SK-MEL-5 (cell line): ENCODE data around the gene ZNF816. TPM values are rescaled to one million over a fixed set of nuclear protein-coding genes. Genes with fewer than 3 reads are reported as not detected.

ENCODE experiments used
- DNase-seq: peaks from one replicate; pipeline ENCODE4 v3.0.0-alpha.2; 2016; ENCODE audit warnings: low read depth, low spot score
- in situ Hi-C: cut with HindIII; loops from 2 replicates; pipeline ENCODE4 v1.10.0; 2016; ENCODE audit warnings: low sequenced_read_pairs, high pct_unique_total_duplicates, low pct_unique_long_range_greater_than_20kb
- polyA plus RNA-seq, 2 experiments: library from polyadenylated mRNA; depleted of rRNA; stranded (reverse); fragments of >200 nt; gene quantifications; 2 replicates each; pipeline ENCODE4 v1.2.3, GENCODE V29; 2015
- total RNA-seq: library from RNA; depleted of rRNA; stranded (reverse); fragments of >200 nt; shearing (Covaris generic); gene quantifications from 2 replicates; pipeline ENCODE4 v1.2.3, GENCODE V29; 2014; rRNA removed

Gene ZNF816
- total RNA-seq, result 9.0 and 9.1 TPM in 2 replicates
- polyA plus RNA-seq (2015; cell fraction: cytosol; rRNA removed), result 3.0 and 3.4 TPM in 2 replicates
- 2.8 and 4.8 TPM in 2 replicates for polyA plus RNA-seq (2015; cell fraction: nucleus; rRNA removed)

- DNase-seq, result peak; percentile 89
- in situ Hi-C loops, result no loop called here
Observed at GRCh38 chr19:52962394-52963246, at the start of gene ZNF816. ZNF816 (minus strand) TSS chr19:52962881; CDS start chr19:52956089, 6,792 bp downstream.

- no peak for DNase-seq
Observed at GRCh38 chr19:53012006-53012405, 49.3 kb upstream of the ZNF816 start.

GRCh38 chr19:53010494-53010893 is 47.8 kb upstream of the ZNF816 start:
- DNase-seq, result no peak
- in situ Hi-C loops, result no loop called here

More at GRCh38 chr19:53012006-53012405, 49.3 kb upstream of the ZNF816 start:
- in situ Hi-C loops, result no loop called here

DNA sequence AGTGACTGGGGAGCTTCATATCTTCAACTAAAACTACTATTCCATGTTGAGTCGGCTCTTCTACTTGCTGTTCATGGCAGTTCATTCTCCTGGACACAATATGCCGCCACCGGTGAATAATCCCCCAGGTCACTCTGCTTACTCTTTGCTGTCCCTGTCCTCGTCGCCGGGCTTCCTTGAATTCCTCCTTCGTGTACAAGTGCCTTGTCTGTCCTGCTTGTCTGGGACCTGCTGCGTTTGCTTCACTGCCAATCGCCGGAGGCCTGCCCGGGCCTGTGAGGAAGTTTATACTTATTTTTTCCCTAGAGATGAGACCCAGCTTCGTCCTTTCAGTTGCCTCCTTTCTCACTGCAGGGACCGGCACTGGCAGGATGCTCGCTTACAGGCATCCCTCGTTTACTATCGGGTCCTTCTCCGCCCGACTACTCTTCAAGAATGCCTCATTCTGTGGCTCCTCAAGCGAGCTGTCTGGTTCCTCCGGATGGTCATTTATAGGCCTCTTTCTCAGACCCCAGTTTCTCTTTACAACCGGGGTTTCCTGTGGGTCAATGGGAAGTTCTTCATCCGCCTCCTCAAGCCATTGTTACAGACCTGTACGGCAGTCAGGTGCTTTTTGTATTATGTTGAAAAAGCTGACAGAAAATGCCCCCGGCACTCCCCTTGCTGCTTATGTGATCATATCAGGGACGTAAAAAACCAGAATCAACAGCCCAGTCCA is 45.5 kb upstream of the ZNF816 start:
- DNase-seq, result no peak
- in situ Hi-C loops, result no loop called here

GRCh38 chr19:53007606-53008005 is 44.9 kb upstream of the ZNF816 start:
- no peak for DNase-seq
- in situ Hi-C loops, result no loop called here

- DNase-seq, result no peak
- in situ Hi-C loops, result no loop called here
Observed at GRCh38 chr19:53007200-53007599, 44.5 kb upstream of the ZNF816 start.

DNA sequence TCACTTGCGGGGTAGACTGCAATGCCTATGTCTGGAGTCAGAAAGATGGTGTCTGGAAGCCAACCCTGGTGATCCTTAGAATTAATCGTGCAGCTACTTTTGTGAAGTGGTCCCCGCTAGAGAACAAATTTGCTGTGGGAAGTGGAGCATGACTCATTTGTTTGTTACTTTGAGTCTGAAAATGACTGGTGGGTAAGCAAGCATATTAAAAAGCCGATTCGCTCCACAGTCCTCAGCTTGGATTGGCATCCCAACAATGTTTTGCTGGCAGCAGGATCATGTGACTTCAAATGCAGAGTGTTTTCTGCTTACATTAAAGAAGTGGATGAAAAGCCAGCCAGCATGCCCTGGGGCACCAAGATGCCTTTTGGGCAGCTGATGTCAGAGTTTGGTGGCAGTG is 41.6 kb upstream of the ZNF816 start:
- DNase-seq, result no peak
- in situ Hi-C loops, result no loop called here

DNA sequence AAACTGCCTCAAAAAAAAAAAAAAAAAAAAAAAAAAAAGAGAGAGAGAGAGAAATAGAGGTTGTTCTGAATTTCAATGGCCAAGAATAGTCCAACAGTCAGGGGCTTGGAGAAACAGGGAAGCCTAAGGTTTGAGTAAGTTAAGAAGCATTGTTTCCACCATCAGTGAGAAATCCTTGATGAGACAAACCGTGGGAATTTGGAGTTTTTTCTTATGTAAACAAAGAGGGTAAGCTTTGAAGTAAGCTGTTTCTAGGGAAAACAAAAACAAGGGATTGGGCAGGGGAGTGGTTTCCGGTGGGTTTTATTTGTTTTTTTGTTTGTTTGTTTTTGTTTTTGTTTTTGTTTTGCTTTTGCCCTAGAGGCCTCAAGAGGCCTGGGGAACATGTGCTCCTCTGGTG is 39.8 kb upstream of the ZNF816 start:
- DNase-seq, result no peak
- in situ Hi-C loops, result no loop called here

GRCh38 chr19:52997975-52998374 is 35.3 kb upstream of the ZNF816 start:
- no peak for DNase-seq
- in situ Hi-C loops, result no loop called here

DNA sequence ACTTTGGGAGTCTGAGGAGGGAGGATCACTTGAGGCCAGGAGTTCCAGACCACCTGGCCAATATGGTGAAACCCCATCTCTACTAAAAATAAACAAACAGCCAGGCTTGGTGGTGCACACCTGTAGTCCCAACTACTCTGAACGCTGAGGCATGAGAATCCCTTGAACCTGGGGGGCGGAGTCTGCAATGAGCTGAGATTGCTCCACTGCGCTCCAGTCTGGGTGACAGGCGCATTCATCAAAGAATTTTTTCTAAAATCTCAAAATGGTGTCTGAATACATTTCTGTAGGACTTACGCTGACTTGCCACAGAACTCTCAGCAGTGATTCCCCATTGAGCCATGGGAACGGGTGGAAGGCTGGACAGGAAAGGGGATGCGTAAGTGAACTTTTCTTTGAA is 33.0 kb upstream of the ZNF816 start:
- DNase-seq, result no peak
- in situ Hi-C loops, result no loop called here

DNA sequence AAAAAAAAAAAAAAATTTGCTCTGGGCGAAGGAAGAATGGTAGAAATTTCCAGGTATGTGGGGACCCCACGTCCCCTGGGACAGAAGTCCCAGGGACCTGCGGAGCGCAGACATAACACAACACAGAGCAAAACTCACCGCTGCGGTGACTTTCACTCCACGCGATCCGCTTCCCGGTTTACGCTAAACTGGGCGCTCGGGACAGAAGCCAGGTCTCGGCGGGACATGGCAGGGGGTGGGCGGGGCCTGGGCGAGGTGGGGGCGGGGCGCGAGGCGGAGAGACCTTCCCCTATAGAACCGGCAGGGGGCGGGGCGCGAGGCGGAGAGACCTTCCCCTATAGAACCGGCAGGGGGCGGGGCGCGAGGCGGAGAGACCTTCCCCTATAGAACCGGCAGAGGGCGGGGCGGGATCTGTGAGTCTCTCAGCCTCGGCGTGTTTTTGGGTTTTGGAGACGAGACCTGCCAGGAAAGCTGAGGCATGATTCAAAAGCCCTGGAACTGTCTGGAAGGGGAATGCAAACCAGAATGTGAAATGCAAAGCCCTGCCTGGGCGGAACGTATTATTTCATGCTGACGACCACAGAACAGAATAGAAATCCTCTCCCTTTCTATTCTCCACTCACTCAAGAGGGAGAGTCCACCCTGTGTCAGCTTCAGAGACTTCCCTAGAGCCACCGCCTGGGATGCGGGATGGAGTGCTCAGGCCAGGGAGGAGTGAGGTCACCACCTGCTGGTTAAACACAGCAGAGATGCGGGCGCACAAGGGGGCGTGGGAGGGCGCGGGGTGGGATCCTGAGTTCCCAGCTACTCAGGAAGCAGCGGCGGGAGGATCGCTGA is 30.9 kb upstream of the ZNF816 start:
- in situ Hi-C loops, result no loop called here
- DNase-seq, result peak; percentile 48

DNA sequence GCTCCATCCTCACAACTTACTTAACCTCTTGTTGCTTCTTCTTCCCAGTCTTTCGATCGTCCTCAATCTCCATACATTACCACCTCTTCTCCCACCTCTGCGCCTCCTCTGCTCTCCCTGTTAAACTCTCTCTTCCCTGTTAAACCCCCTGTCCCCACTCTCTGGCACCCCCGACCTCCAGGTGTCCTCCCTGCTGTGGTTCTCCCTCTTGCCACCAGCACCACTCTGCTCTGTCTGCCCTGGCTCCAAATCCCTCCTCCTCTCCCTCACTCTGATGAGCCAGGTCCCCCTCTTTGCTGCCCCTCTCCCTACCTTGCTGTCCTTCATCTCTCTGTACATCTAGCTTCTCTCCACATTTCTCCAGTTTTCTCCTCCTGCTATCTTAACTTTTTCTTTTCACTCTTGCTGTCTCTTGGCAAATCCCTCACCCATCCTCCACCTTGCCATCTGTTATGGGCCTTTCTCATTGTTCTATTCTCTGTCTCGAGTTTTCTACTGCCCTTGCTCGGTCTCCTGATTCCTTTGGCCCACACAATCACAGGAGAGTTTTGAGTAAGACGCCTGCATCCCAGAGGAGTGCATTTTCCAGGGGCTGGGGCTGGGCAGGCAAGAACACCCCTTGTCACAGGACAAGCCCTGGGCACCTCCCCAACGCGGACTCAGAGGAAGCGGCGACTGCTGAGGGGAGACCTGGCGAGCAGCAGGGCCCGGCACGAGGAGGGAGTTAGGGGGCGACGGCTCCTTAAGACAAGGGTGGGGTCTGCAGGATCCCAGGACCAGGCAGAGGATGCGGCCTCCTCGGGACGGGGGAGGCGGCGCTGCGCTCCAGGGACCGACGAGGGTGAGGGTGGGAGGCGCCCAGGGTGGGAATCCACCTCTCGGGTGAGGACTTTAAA is 29.7 kb upstream of the ZNF816 start:
- in situ Hi-C loops, result no loop called here
- no peak for DNase-seq

GRCh38 chr19:52991484-52991883 is 28.8 kb upstream of the ZNF816 start:
- peak; percentile 19 for DNase-seq
- in situ Hi-C loops, result no loop called here

- in situ Hi-C loops, result no loop called here
- no peak for DNase-seq
Observed at GRCh38 chr19:52990759-52991418, 28.2 kb upstream of the ZNF816 start.

DNA sequence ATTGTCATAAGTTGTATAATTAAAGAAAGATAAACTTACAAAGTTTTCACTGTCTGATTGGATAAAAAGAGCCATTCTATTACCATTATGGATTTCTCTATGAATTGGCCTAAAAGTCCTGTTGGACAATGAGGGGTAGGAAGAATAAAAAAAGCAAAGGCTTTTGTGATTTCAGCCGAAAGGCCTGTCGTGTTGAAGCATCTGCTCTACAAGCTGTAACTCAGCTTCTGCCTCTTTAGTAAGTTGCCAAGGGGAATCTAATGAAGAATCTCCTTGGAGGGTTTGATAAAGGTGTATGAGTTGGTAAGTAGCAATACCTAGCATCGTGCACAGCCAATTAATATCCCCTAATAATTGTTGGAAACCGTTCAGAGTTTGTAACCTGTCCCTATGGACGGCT is 25.8 kb upstream of the ZNF816 start:
- in situ Hi-C loops, result no loop called here
- DNase-seq, result no peak

DNA sequence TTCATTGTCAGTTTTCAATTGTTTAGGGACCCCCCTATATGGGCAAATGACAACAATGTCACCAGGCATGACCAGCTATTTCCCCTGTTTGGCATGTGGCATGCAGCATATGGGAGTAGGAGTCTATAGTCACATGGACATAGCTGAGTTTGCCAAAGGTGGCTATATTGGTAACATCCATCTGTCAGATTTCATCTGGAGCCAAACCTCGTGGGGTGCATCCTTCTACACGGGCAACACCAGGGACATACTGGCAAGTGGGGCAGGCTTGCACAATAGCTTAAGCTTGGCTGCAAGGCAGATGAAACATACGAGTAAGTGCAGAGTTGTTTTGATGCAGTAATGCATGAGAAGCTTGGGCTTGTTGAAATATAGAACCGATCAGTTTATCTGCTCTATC is 24.5 kb upstream of the ZNF816 start:
- in situ Hi-C loops, result no loop called here

More for the DNA sequence above, 24.5 kb upstream of the ZNF816 start:
- DNase-seq, result no peak
